ENCODE data around the gene TYW1.
"Not testable (repeated sequence)": the region's sequence is repeated elsewhere in the genome, so short reads cannot be mapped to it uniquely, and the experiment has no call there.

DNA sequence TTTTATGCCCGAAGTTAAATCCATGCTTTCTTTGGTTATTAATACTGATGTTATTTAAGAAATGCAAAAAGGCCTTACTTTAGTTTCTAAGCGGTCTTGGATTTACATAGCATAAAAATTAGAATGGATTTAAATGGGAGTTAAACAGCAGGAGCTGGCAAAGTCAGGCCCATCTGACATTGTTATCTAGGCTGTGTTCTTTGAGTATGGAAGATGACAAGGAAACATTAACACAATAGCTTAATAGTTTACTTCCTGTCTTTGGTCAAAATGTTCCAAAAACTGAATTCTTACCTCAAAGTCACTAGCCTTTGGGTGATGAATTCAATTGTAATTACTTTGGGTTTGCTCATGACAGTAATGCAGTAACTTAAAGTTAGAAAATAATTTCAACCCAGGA is 123.9 kb downstream of the TYW1 start:
- TF ChIP-seq, protein P1, sequence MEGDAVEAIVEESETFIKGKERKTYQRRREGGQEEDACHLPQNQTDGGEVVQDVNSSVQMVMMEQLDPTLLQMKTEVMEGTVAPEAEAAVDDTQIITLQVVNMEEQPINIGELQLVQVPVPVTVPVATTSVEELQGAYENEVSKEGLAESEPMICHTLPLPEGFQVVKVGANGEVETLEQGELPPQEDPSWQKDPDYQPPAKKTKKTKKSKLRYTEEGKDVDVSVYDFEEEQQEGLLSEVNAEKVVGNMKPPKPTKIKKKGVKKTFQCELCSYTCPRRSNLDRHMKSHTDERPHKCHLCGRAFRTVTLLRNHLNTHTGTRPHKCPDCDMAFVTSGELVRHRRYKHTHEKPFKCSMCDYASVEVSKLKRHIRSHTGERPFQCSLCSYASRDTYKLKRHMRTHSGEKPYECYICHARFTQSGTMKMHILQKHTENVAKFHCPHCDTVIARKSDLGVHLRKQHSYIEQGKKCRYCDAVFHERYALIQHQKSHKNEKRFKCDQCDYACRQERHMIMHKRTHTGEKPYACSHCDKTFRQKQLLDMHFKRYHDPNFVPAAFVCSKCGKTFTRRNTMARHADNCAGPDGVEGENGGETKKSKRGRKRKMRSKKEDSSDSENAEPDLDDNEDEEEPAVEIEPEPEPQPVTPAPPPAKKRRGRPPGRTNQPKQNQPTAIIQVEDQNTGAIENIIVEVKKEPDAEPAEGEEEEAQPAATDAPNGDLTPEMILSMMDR (IDR thresholded peaks at IDR 0.05; ENCODE audit: insufficient read depth, low read length, poor library complexity, severe bottlenecking), result not testable (repeated sequence)
- TF ChIP-seq EZH2phosphoT487 (conservative IDR thresholded peaks at IDR 0.05; ENCODE audit: low read length), result not testable (repeated sequence)
